HG03097 (cell line): Measurements from ENCODE around the gene ROMO1.
"Not testable (repeated sequence)": the region's sequence is repeated elsewhere in the genome, so short reads cannot be mapped to it uniquely, and the experiment has no call there.

Experiments used
- ATAC-seq: cut with Tn5 transposase; IDR thresholded peaks from one replicate; pipeline ENCODE4 v1.9.1; 2021; ENCODE audit not compliant: unreplicated experiment, low FRiP score

The ROMO1 gene

GRCh38 chr20:35744492-35744841, 45.3 kb downstream of the ROMO1 start:
- not testable (repeated sequence) for ATAC-seq
